Parathyroid adenoma (tissue), 2 donors: ENCODE data around the gene ERVK3-1.
A peak's percentile ranks its signal among the peaks of the same experiment; 100 is the strongest.

Experiments used
- H2AFZ ChIP-seq: fragments of 300-600 bp; sonication (generic); one replicate; pipeline ENCODE4 v1.7.0; 2017; ENCODE audit warnings: antibody characterized with exemption, mild to moderate bottlenecking
- H3K27ac ChIP-seq: fragments of 300-600 bp; sonication (generic); one replicate; pipeline ENCODE4 v1.7.0; 2017
- H3K27me3 ChIP-seq: fragments of 300-600 bp; sonication (generic); one replicate; pipeline ENCODE4 v1.7.0; 2017; ENCODE audit warnings: low read length; ENCODE audit not compliant: control insufficient read depth, insufficient read depth
- H3K36me3 ChIP-seq: fragments of 300-600 bp; sonication (generic); one replicate; pipeline ENCODE4 v1.7.0; 2017; ENCODE audit warnings: low read length; ENCODE audit not compliant: control insufficient read depth, insufficient read depth
- H3K4me1 ChIP-seq: fragments of 300-600 bp; sonication (generic); one replicate; pipeline ENCODE4 v1.7.0; 2017; ENCODE audit warnings: control low read depth
- H3K4me2 ChIP-seq: fragments of 300-600 bp; sonication (generic); one replicate; pipeline ENCODE4 v1.7.0; 2017; ENCODE audit warnings: low read length
- H3K4me3 ChIP-seq: fragments of 300-600 bp; sonication (generic); one replicate; pipeline ENCODE4 v1.7.0; 2017; ENCODE audit warnings: low read depth, low read length
- H3K79me2 ChIP-seq: fragments of 300-600 bp; sonication (generic); one replicate; pipeline ENCODE4 v1.7.0; 2017; ENCODE audit warnings: control low read depth
- H3K9ac ChIP-seq: fragments of 300-600 bp; sonication (generic); one replicate; pipeline ENCODE4 v1.7.0; 2017; ENCODE audit warnings: mild to moderate bottlenecking
- H3K9me3 ChIP-seq: fragments of 300-600 bp; sonication (generic); one replicate; pipeline ENCODE4 v1.7.0; 2017; ENCODE audit warnings: low read length; ENCODE audit not compliant: control insufficient read depth
- CTCF ChIP-seq: fragments of 300-600 bp; sonication (generic); IDR thresholded peaks from one replicate; pipeline ENCODE4 v1.7.0; 2017; ENCODE audit warnings: antibody characterized with exemption, mild to moderate bottlenecking
- donor health status: primary hyperparathyroidism.

ERVK3-1 gene

GRCh38 chr19:58277748-58278540, 27.2 kb upstream of the ERVK3-1 start:
- H3K9ac ChIP-seq = no peak overlapping the region
- H2AFZ ChIP-seq = peak overlapping the region; percentile 73
- peaks cover 11% of the 10 kb centered on the region for H3K79me2 ChIP-seq
- peak overlapping the region; percentile 82 for H3K27ac ChIP-seq
- H3K36me3 ChIP-seq = no peaks in the 10 kb centered on the region
- peak overlapping the region; percentile 92 for H3K4me3 ChIP-seq
- H3K4me2 ChIP-seq = peak overlapping the region; percentile 88
- H3K9me3 ChIP-seq = no peaks in the 10 kb centered on the region
- peaks cover 2% of the 10 kb centered on the region for H3K4me1 ChIP-seq
- H3K27me3 ChIP-seq = no peaks in the 10 kb centered on the region
- TF ChIP-seq CTCF = no peak

GRCh38 chr19:58278541-58279041, 26.6 kb upstream of the ERVK3-1 start, which contains the start of gene ZNF8:
ZNF8 (plus strand) TSS chr19:58278955; CDS start chr19:58279082, 127 bp downstream.
- Histone ChIP-seq H3K4me3 (peak within 1 kb of the TSS; percentile 92), H3K9me3 (no peaks in the 10 kb centered on the region), H3K79me2 (peaks cover 15% of the 10 kb centered on the region), H3K9ac (peak within 1 kb of the TSS; percentile 1), H3K27ac (peak within 1 kb of the TSS; percentile 82), H2AFZ (peak within 1 kb of the TSS; percentile 73), H3K36me3 (no peaks in the 10 kb centered on the region), H3K27me3 (no peaks in the 10 kb centered on the region), H3K4me1 (peaks cover 2% of the 10 kb centered on the region), H3K4me2 (peak within 1 kb of the TSS; percentile 88)
- peak; percentile 20 for TF ChIP-seq CTCF

- H2AFZ ChIP-seq = peak overlapping the region; percentile 73
- H3K27me3 ChIP-seq = no peaks in the 10 kb centered on the region
- H3K79me2 ChIP-seq = peaks cover 20% of the 10 kb centered on the region
- TF ChIP-seq CTCF = no peak
- peak overlapping the region; percentile 88 for H3K4me2 ChIP-seq
- H3K9ac ChIP-seq = peak overlapping the region; percentile 1
- H3K4me1 ChIP-seq = peaks cover 2% of the 10 kb centered on the region
- H3K9me3 ChIP-seq = no peaks in the 10 kb centered on the region
- H3K36me3 ChIP-seq = no peaks in the 10 kb centered on the region
- peak overlapping the region; percentile 82 for H3K27ac ChIP-seq
- peak overlapping the region; percentile 92 for H3K4me3 ChIP-seq
Measured at GRCh38 chr19:58279042-58279924, 25.9 kb upstream of the ERVK3-1 start.

- Histone ChIP-seq H3K9ac (no peak overlapping the region), H2AFZ (no peak overlapping the region), H3K4me2 (peak overlapping the region; percentile 88), H3K27ac (peak overlapping the region; percentile 82), H3K4me3 (peak overlapping the region; percentile 92), H3K36me3 (no peaks in the 10 kb centered on the region), H3K27me3 (no peaks in the 10 kb centered on the region), H3K4me1 (peaks cover 2% of the 10 kb centered on the region), H3K9me3 (no peaks in the 10 kb centered on the region), H3K79me2 (peaks cover 20% of the 10 kb centered on the region)
- TF ChIP-seq CTCF = no peak
Measured at GRCh38 chr19:58279925-58280316, 25.3 kb upstream of the ERVK3-1 start.
